Subcutaneous preadipocyte (primary cell): ENCODE results near the gene SYNGAP1. TPM values are rescaled to one million over a fixed set of nuclear protein-coding genes. Genes with fewer than 3 reads are reported as not detected.

Source experiments
- small RNA-seq: library from RNA; depleted of rRNA; stranded (forward); fragments of <200 nt; gene quantifications from one replicate; pipeline ENCODE3, GENCODE V24; 2012
- total RNA-seq: library from RNA; depleted of rRNA; stranded (reverse); fragments of >200 nt; gene quantifications from 2 replicates; pipeline ENCODE4 v1.2.3, GENCODE V29; 2012

The SYNGAP1 gene
- 6.1 and 6.2 TPM in 2 replicates for total RNA-seq

GRCh38 chr6:33419580-33420490 is at the start of gene SYNGAP1:
SYNGAP1 (plus strand) TSS chr6:33420065; CDS start chr6:33420265, 200 bp downstream.

GRCh38 chr6:33391278-33391921 is 28.5 kb upstream of the SYNGAP1 start, which contains the start of gene KIFC1:
KIFC1 (plus strand) TSS chr6:33391823; CDS start chr6:33391986, 163 bp downstream.

GRCh38 chr6:33410711-33411631 is 8.9 kb upstream of the SYNGAP1 start, which contains the start of gene PHF1:
PHF1 (plus strand) TSS chr6:33411014; CDS start chr6:33412264, 1,250 bp downstream.

GRCh38 chr6:33417903-33418689 is 1.8 kb upstream of the SYNGAP1 start, which contains the start of gene CUTA:
CUTA (minus strand) TSS chr6:33418107; CDS start chr6:33418000, 107 bp downstream.

GRCh38 chr6:33454009-33454946 is 34.4 kb downstream of the SYNGAP1 start, which contains the start of gene ZBTB9:
ZBTB9 (plus strand) TSS chr6:33454576; CDS start chr6:33455101, 525 bp downstream.

Small RNAs within 50 kb of the gene (small RNA-seq; reads per million reads assigned to genes)
- gene RPL35AP4 (not detected), gene ZBTB9 (not detected)

Other genes with a start within 250 kb of the SYNGAP1 start
- under 0.01 and 0.20 TPM in 2 replicates for gene COL11A2, start 227.6 kb upstream of the SYNGAP1 start, total RNA-seq
- 17.6 and 20.5 TPM in 2 replicates for gene RXRB, start 219.4 kb upstream of the SYNGAP1 start, total RNA-seq
- gene SLC39A7, start 219.2 kb upstream of the SYNGAP1 start, total RNA-seq, result 51.8 and 71.0 TPM in 2 replicates
- gene HSD17B8, start 215.4 kb upstream of the SYNGAP1 start, total RNA-seq, result 5.3 and 7.0 TPM in 2 replicates
- 21.7 and 24.2 TPM in 2 replicates for gene RING1, start 211.6 kb upstream of the SYNGAP1 start, total RNA-seq
- 31.6 and 39.5 TPM in 2 replicates for gene VPS52, start 148.2 kb upstream of the SYNGAP1 start, total RNA-seq
- 2,332 and 5,287 TPM in 2 replicates for gene RPS18, start 148.0 kb upstream of the SYNGAP1 start, total RNA-seq
- 1.1 and 2.5 TPM in 2 replicates for gene B3GALT4, start 142.9 kb upstream of the SYNGAP1 start, total RNA-seq
- gene WDR46, start 130.8 kb upstream of the SYNGAP1 start, total RNA-seq, result 90.0 and 92.3 TPM in 2 replicates
- 38.5 and 40.4 TPM in 2 replicates for gene PFDN6, start 130.5 kb upstream of the SYNGAP1 start, total RNA-seq
- 16.9 and 19.2 TPM in 2 replicates for gene RGL2, start 121.1 kb upstream of the SYNGAP1 start, total RNA-seq
- gene TAPBP, start 106.0 kb upstream of the SYNGAP1 start, total RNA-seq, result 68.8 and 73.9 TPM in 2 replicates
- gene ZBTB22, start 102.3 kb upstream of the SYNGAP1 start, total RNA-seq, result 8.5 and 11.3 TPM in 2 replicates
- 39.7 and 50.6 TPM in 2 replicates for gene DAXX, start 97.1 kb upstream of the SYNGAP1 start, total RNA-seq
- 33.1 and 58.1 TPM in 2 replicates for gene KIFC1, start 28.2 kb upstream of the SYNGAP1 start, total RNA-seq
- gene PHF1, start 9.1 kb upstream of the SYNGAP1 start, total RNA-seq, result 8.1 and 14.1 TPM in 2 replicates
- gene CUTA, start 2.0 kb upstream of the SYNGAP1 start, total RNA-seq, result 70.2 and 82.3 TPM in 2 replicates
- 4.0 and 6.1 TPM in 2 replicates for gene ZBTB9, start 34.5 kb downstream of the SYNGAP1 start, total RNA-seq
- 10.3 and 15.2 TPM in 2 replicates for gene BAK1, start 160.2 kb downstream of the SYNGAP1 start, total RNA-seq
- gene ITPR3, start 201.3 kb downstream of the SYNGAP1 start, total RNA-seq, result 66.1 and 103 TPM in 2 replicates